Endothelial cell of umbilical vein (primary cell): ENCODE measurements around the gene HOXB7.

Experiments
- CTCF ChIP-seq, 2 donors: IDR thresholded peaks; 1 replicate in 1 of 2; 2 replicates in 1 of 2; pipeline ENCODE4 v1.5.1; 2011; ENCODE audit warnings: low read length in 2 of 2, mild to moderate bottlenecking in 2 of 2, moderate library complexity in 2 of 2, control low read depth in 1 of 2, inconsistent platforms in 1 of 2, low read depth in 1 of 2; ENCODE audit not compliant: insufficient read depth in 1 of 2; ENCODE audit errors: extremely low read depth in 1 of 2
- MYC ChIP-seq: IDR thresholded peaks from one replicate; pipeline ENCODE4 v1.6.1; 2011; ENCODE audit warnings: mild to moderate bottlenecking, low read depth, low read length
- POLR2A ChIP-seq: IDR thresholded peaks from 2 replicates; pipeline ENCODE4 v1.6.1; 2012; ENCODE audit warnings: low read depth, mild to moderate bottlenecking, control low read depth, low read length

- TF ChIP-seq CTCF (IDR thresholded peaks at IDR 0.05; ENCODE audit: extremely low read depth in 1 of 2, insufficient read depth in 1 of 2, low read depth in 1 of 2, low read length in 2 of 2) (no peak), POLR2A (no peak), MYC (no peak)
Measured at GRCh38 chr17:48562934-48563333, 47.9 kb downstream of the HOXB7 start.
